Upper lobe of left lung (tissue), 4 donors: Measurements from ENCODE around the gene PCCA.

Experiments used
- CTCF ChIP-seq, 6 experiments: fragments of 450-650 bp in 4 of 6; fragments of 200-600 bp in 2 of 6; sonication (generic) in 2 of 6; IDR thresholded peaks; one replicate each; pipeline ENCODE4 v1.5.1; 2016 to 2019; ENCODE audit warnings: antibody characterized with exemption in 6 of 6
- POLR2A ChIP-seq, 4 donors: fragments of 450-650 bp; IDR thresholded peaks; one replicate each; pipeline ENCODE4 v1.5.1; 2016 to 2017; ENCODE audit warnings: antibody characterized with exemption in 4 of 4, mild to moderate bottlenecking in 2 of 4
- POLR2AphosphoS5 ChIP-seq, 2 donors: sonication (generic); formaldehyde crosslinking; IDR thresholded peaks; one replicate each; pipeline ENCODE4 v1.5.1; 2017; ENCODE audit warnings: antibody characterized with exemption in 2 of 2

GRCh38 chr13:100140441-100140840 is 51.5 kb downstream of the PCCA start:
- no peak for TF ChIP-seq CTCF (IDR thresholded peaks at IDR 0.05)
- no peak for TF ChIP-seq POLR2A (IDR thresholded peaks at IDR 0.05)
- no peak for TF ChIP-seq POLR2AphosphoS5 (IDR thresholded peaks at IDR 0.05)
